GM19238 (cell line): ENCODE data around the gene HSD17B13.
"Not testable (repeated sequence)": the region's sequence is repeated elsewhere in the genome, so short reads cannot be mapped to it uniquely, and the experiment has no call there.

Experiments
- DNase-seq: peaks from one replicate; pipeline ENCODE4 v3.0.0; 2011; ENCODE audit warnings: low spot score; ENCODE audit not compliant: insufficient read length

The HSD17B13 gene

DNA sequence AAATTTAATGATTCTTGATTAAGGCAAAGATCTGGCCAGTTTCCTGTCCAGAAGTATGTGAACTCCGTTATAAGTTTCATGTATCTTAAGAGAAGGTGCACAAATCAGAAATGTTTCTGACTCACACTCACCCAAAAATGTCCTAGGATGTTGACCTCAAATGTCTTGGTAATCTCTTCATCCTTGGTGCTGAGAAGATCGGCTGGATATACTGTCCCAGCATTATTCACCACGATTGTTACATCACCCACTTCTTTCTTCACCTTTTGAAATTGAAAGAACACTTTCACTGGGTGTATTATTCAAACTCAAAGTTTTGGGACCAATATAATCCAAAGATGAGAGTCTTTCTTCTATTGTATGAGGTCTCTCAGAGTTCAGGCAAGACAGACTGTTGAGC is 5.7 kb downstream of the HSD17B13 start:
- DNase-seq, result no peak

GRCh38 chr4:87315000-87315399 is 7.7 kb downstream of the HSD17B13 start:
- not testable (repeated sequence) for DNase-seq

GRCh38 chr4:87313756-87314155 is 8.9 kb downstream of the HSD17B13 start:
- no peak for DNase-seq

GRCh38 chr4:87311684-87312083 is 11.0 kb downstream of the HSD17B13 start:
- no peak for DNase-seq

GRCh38 chr4:87310691-87311335 is 11.9 kb downstream of the HSD17B13 start:
- no peak for DNase-seq

DNA sequence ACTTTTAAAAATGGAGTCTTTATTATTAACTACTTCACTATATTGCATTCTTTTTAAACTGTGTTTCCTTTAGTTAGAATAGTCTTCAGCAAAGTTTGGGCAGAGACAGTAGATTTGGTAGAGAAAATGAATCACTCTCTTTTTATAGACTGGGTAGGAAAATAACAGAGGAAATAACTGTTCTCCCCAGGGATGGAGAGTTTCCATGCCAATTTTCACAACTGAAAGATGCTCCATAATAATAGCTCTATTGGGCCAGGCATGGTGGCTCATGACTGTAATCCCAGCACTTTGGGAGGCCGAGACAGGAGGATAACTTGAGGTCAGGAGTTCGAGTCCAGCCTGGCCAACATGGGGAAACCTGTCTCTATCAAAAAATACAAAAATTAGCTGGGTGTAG is 13.1 kb downstream of the HSD17B13 start:
- DNase-seq, result no peak

- no peak for DNase-seq
Measured at GRCh38 chr4:87306056-87306455, 16.6 kb downstream of the HSD17B13 start.

DNA sequence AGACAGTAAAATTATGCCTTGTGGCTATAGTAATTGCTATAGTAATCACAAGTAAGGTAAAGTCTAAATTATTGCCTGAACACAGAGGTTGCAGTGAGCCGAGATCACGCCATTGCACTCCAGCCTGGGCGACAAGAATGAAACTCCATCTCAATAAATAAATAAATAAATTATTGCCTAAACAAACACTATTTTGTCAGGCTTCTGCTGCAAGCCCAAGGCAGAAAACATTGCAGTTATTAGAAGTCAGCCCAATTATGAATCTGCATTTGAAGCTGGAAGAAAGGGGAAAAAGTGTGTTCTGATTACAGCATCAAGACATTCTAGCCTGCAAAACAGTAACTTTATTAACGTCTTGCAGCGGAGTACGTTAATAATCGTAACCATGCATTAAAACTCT is 17.1 kb downstream of the HSD17B13 start:
- no peak for DNase-seq

DNA sequence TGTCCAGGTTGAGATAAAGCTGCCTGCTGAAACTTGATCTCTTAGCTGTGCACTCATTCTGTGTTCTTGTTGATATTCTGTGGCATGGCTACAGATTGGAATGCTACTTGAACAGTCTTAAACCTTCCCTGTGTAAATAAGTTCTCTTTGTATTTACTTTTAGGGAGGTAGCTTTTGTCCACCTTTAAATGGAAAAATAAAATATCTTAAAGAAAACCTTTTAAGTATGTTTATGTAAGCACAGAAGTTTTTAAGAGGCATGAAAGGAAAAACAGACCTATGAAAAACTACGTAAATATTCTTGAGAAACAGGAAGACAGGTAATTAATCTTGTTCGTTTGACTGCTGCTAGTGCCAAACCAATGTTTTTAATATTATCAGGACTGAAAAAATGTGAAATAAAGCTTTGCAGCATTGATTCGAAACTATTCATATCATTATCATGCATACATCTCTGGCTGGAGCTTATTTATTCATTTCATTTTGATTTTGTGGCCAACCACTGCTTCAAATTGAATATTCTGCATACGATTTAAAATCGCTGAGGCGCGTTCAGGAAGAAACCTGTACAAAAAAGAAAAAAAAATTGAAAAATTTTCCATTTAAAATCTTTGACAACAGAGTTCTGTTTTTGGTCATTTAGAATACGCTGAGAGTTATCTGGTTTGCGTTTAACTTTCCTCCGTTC is 17.8 kb downstream of the HSD17B13 start:
- no peak for DNase-seq

DNA sequence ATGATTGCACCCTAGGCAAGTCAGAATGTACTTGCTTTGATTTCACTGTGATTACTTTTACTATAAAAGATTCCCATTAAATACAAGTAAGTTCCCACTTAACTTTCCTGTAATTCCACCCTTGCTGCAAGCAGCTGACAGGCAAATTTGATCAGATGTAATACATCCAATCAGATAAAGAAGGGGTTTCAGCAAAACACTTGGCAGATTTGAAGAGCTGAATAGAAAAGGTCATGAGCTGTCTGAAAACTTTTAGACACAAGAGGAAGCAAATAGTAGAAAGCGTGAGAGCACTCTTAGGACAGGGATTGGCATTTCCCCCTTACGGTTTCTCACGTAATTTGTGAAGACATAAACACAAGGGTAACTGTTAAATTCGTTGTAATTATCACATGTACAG is 22.8 kb downstream of the HSD17B13 start:
- no peak for DNase-seq

GRCh38 chr4:87298362-87298761 is 24.3 kb downstream of the HSD17B13 start:
- no peak for DNase-seq

GRCh38 chr4:87294911-87295310 is 27.8 kb downstream of the HSD17B13 start:
- not testable (repeated sequence) for DNase-seq

GRCh38 chr4:87293889-87294288 is 28.8 kb downstream of the HSD17B13 start:
- not testable (repeated sequence) for DNase-seq

DNA sequence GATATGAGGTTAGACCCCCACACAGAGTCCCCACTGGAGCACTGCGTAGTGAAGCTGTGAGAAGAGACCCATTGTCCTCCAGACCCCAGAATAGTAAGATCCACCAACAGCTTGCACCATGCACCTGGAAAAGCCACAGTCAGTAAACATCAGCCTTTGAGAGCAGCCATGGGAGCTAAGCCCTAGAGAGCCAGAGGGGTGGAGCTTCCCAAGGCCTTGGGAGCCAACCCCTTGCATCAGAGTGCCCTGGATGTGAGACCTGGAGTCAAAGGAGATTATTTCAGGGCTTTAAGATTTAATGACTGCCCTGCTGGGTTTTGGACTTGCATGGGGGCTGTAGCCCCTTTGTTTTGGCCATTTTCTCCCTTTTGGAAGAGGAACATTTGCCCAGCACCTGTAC is 35.7 kb downstream of the HSD17B13 start:
- DNase-seq, result no peak

GRCh38 chr4:87284268-87284667 is 38.4 kb downstream of the HSD17B13 start:
- DNase-seq, result not testable (repeated sequence)

GRCh38 chr4:87283151-87283550 is 39.5 kb downstream of the HSD17B13 start:
- DNase-seq, result no peak

DNA sequence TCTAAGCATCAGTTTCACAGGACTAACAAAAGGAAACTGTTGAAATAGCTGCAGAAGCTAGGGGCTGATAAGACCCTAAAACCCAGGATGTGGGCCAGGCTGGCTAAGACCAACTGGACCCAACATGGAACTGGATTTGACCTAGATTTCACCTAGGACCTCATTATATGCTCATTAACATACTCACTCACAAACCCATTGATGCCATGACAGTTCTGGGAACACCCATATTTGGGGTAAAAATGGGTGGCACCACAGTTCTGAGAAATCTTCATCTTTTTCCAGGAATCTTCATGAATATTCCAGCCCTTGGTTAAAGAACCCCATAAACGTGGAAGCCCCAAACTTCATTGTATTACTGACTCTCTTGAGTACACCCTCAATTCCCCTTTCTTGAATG is 41.1 kb downstream of the HSD17B13 start:
- DNase-seq, result no peak

- DNase-seq, result no peak
Measured at GRCh38 chr4:87278335-87278794, 44.3 kb downstream of the HSD17B13 start.

- DNase-seq, result no peak
Measured at GRCh38 chr4:87275311-87275710, 47.4 kb downstream of the HSD17B13 start.

- no peak for DNase-seq
Measured at GRCh38 chr4:87274803-87275202, 47.9 kb downstream of the HSD17B13 start.

DNA sequence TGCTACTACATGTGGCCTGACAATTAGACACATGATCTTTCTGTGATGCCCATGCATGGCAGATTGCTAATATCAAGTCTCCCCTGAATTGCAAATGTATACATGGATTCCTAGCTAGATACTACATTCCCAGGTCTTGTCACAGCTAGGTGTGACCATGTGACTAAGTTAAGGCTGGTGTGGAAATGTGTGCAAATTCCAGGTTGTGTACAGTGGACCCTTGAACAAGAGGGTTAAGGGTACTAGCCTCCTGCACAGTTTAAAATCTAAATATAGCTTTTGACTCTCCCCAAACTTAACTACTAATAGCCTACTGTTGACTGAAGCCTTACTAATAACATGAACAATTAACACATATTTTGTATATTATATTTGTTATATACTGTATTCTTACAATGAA is 48.4 kb downstream of the HSD17B13 start:
- DNase-seq, result no peak

DNA sequence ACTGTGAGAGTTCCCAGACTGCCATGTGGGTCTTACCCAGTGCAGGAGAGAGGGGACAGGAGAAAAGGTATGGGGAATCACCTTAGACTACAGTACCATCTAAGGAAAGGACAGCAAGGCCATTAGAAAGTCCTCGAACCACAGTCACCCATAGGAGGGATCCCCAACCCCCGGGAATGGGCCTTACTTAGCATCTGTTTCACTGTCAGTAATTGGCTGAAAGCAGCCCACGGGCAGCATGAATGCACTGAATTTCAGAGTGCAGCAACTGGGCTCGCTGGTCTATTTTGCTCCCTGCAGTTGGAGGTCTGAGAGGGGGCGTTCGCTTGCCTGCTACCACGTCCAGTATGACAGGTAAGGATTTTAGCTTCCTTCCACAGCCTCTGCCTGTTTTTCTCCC is 51.9 kb downstream of the HSD17B13 start:
- DNase-seq, result no peak

- DNase-seq, result no peak
Measured at GRCh38 chr4:87270144-87270543, 52.5 kb downstream of the HSD17B13 start.
